Mucosa of gallbladder (tissue), 1 donor: ENCODE results near the gene C16orf74. TPM values are rescaled to one million over a fixed set of nuclear protein-coding genes. Genes with fewer than 3 reads are reported as not detected.

Source experiments
- total RNA-seq: library from RNA; stranded (reverse); gene quantifications from one replicate; pipeline ENCODE4 v1.2.1, GENCODE V29; 2021
- donor health status: DM: no; HTN: no; CAD: no.

Gene C16orf74
- total RNA-seq, 1 donor from 2014 or later = 0.83 TPM

Other genes with a start within 250 kb of the C16orf74 start
- gene GSE1, start 137.8 kb downstream of the C16orf74 start, total RNA-seq = 82.9 TPM
- 0.81 TPM for gene GINS2, start 62.1 kb downstream of the C16orf74 start, total RNA-seq
- gene EMC8, start 48.4 kb upstream of the C16orf74 start, total RNA-seq = 21.4 TPM
- 571 TPM for gene COX4I1, start 48.6 kb upstream of the C16orf74 start, total RNA-seq
- gene IRF8, start 148.1 kb upstream of the C16orf74 start, total RNA-seq = 29.6 TPM